Measurements from ENCODE around the gene ZNF593. TPM values are rescaled to one million over a fixed set of nuclear protein-coding genes. Genes with fewer than 3 reads are reported as not detected.

The ZNF593 gene
- total RNA-seq, 3 donors from 2014 or later: 14.8 to 21.4 (median 17.9) TPM

DNA sequence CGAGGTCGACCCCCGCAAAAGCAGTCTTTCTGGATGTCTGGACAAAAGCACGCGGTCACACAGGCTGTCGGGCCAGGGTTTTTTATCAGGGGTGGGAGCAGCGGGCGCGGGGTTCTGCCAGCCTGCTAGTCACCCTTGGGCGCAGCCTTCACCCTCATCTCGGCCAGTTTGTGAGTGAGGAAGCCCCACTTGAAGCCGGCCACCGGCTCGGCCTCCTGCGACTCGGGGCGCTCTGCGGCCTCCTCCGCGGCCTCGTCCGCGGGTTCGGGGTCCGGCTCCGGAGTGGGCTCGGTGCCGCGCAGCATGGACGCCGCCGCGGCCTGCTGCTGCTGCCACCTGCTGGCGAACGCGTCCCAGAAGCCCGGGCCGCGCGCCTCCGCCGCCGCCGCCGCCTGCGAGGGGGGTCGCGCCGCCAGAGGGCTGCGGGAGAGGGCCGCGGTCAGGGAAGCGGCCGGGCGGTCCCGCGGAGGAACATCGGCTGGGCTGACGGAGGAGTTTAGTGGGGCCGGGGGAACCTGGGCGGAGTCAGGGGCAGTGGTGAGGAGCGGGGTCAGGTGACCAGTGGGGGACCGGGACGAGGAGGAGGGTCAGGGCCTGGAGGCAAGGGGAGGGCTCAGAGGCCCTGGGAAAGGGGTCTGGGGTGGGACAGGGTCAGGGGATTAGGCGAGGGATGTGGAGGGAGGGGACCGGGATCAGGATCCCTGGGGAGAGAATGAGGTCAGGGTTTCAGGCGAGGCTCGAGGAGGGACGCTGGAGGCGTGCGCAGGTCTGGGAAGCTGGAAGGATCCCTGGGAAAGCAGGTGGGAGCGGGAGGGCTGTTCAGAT, 5.5 kb upstream of the ZNF593 start:
- TF ChIP-seq CTCF (IDR thresholded peaks at IDR 0.05): peak; percentile 78
- Histone ChIP-seq H3K36me3 (ENCODE audit: low read depth) (no peaks in the 10 kb centered on the region), H3K4me3 (no peak overlapping the region), H3K9me3 (no peaks in the 10 kb centered on the region), H3K4me1 (ENCODE audit: low read depth) (peaks cover 12% of the 10 kb centered on the region)
- ATAC-seq (peak; percentile 73), DNase-seq (peak in 2 of 3 donors; percentile 40 to 65)
- intact Hi-C loops (cut with DNase I, micrococcal nuclease): no loop called here

DNA sequence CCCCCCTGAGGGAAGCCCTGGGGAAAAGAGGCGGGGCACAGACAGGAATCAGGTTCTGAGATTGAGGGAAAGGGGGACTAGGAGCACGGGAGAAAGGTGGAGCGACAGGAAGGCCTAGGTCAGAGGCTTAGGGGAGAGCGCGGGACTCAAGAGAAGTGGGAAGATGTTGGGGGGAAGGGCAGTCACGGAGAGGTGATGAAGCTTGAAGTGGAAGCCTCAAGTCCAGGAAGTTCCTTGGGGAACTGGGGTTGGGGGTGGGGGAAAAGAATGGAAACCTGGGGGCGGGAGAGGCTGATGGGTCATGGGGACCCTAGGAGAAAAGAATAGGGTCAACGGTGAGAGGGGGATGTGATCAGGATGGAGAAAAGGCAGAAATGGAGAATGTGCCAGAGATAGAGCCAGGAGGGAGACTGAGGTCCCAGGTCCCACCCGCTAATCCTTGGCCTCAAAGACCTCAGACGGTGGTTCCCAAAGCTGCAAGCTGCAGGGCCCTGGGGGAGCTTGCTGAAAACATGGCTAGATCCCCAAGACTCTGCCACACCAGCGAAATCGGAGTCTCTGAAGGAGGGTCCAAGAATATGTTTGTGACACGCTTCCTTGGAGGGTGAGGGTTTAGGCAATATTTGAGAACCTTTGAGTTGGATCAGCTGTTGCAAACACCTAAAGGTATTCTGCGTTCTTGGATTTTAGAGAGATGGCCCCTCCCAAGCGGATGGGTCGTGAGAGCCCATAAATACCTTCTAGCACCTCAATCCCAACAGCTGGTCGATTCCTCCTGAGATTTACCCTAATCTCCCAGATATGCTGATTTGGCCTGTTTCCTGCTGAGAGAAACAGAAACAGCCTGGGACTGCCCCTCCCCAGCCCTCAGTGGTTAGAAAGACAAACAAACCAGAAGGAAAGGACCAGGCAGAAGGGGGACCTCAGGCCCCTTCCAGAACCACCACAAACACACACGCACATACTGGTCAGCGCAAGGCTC, 4.6 kb upstream of the ZNF593 start:
- DNase-seq (no peak), ATAC-seq (no peak)
- peaks cover 14% of the 10 kb centered on the region for H3K4me1 ChIP-seq (ENCODE audit: low read depth)
- H3K4me3 ChIP-seq: no peak overlapping the region
- TF ChIP-seq CTCF (IDR thresholded peaks at IDR 0.05): no peak
- intact Hi-C loops (cut with DNase I, micrococcal nuclease): no loop called here
- H3K9me3 ChIP-seq: no peaks in the 10 kb centered on the region
- H3K36me3 ChIP-seq (ENCODE audit: low read depth): no peaks in the 10 kb centered on the region

DNA sequence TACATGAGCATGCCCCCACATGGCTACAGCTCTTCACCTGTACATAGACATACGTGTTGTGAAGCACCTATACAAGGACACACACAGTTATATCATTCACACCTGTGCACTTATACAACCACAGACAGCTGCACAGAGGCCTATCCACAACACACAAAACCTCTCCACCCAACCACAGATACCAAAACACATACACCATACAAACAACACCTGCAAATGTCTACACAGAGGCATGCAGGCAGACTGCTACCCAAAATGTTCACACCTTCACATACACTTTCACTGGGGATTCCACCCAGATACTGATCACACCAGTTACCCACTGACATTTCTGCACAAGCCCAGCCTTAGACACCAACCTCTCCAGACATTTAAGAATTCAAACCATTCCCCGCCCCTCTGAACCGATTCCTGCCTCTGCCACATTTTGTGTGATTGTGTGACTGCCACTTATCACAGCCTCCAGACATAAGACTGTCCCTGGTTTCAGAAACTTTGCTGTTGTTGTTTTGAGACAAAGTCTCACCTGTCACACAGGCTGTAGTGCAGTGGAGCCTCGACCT, 2.9 kb upstream of the ZNF593 start:
- peaks cover 11% of the 10 kb centered on the region for H3K4me1 ChIP-seq (ENCODE audit: low read depth)
- no peak overlapping the region for H3K4me3 ChIP-seq
- intact Hi-C loops (cut with DNase I, micrococcal nuclease): no loop called here
- H3K9me3 ChIP-seq: no peaks in the 10 kb centered on the region
- H3K36me3 ChIP-seq (ENCODE audit: low read depth): no peaks in the 10 kb centered on the region
- no peak for DNase-seq
- no peak for ATAC-seq
- no peak for TF ChIP-seq CTCF (IDR thresholded peaks at IDR 0.05)

GRCh38 chr1:26168410-26169197, 1.1 kb upstream of the ZNF593 start, which contains the start of gene C1orf232:
C1orf232 (minus strand) TSS chr1:26168963; CDS start chr1:26168499, 464 bp downstream.
- Histone ChIP-seq H3K4me3 (peak within 1 kb of the TSS; percentile 40), H3K4me1 (ENCODE audit: low read depth) (peaks cover 6% of the 10 kb centered on the region), H3K36me3 (ENCODE audit: low read depth) (no peaks in the 10 kb centered on the region), H3K9me3 (no peaks in the 10 kb centered on the region)
- TF ChIP-seq CTCF (IDR thresholded peaks at IDR 0.05): no peak
- DNase-seq (no peak), ATAC-seq (no peak)
- intact Hi-C loops (cut with DNase I, micrococcal nuclease): loop anchor here in 1 of 2 donors (2.0 kb wide), 1 partner anchor 66 kb away; the partner anchor contains the start of gene CEP85

DNA sequence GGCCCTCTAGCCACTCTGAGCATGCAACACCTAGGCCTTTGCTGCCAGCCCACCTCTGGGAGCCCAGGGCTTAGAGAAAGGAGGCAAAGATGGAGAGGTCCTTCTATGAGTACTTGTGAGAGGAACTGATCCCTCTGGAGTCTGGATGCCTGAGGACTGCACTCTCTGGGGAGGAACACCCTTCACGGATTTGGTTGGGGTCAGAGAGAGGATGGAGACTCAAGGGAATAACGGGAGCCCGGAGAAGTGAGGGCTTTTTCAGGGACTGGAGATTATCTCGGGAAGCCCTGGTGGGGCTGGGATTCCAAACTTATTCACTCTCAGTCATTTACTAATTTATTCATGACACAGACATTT, 532 bp upstream of the ZNF593 start:
- DNase-seq (no peak), ATAC-seq (no peak)
- Histone ChIP-seq H3K36me3 (ENCODE audit: low read depth) (no peaks in the 10 kb centered on the region), H3K9me3 (no peaks in the 10 kb centered on the region), H3K4me3 (no peak overlapping the region), H3K4me1 (ENCODE audit: low read depth) (peaks cover 6% of the 10 kb centered on the region)
- intact Hi-C loops (cut with DNase I, micrococcal nuclease): loop anchor here in 1 of 2 donors (2.0 kb wide), 1 partner anchor 66 kb away; the partner anchor contains the start of gene CEP85
- no peak for TF ChIP-seq CTCF (IDR thresholded peaks at IDR 0.05)

All from mucosa of descending colon (tissue), 3 donors.